D721Med (cell line): Measurements from ENCODE around the gene ABCC6.

Experiments used
- DNase-seq: peaks from one replicate; pipeline ENCODE4 v3.0.0; 2011; ENCODE audit warnings: low spot score; ENCODE audit not compliant: insufficient read length
- FAIRE-seq: peaks from 2 replicates; lab custom pipeline; 2011; peaks lifted over from hg19 to GRCh38; lab: Jason Lieb, UNC
- CTCF ChIP-seq: IDR thresholded peaks from 2 replicates; pipeline ENCODE4 v1.5.1; 2012; ENCODE audit warnings: mild to moderate bottlenecking, control low read depth; ENCODE audit not compliant: insufficient read depth; ENCODE audit errors: missing control alignments

Gene ABCC6

GRCh38 chr16:16137110-16137509 lies 86.2 kb downstream of the ABCC6 start:
- no peak for DNase-seq

DNA sequence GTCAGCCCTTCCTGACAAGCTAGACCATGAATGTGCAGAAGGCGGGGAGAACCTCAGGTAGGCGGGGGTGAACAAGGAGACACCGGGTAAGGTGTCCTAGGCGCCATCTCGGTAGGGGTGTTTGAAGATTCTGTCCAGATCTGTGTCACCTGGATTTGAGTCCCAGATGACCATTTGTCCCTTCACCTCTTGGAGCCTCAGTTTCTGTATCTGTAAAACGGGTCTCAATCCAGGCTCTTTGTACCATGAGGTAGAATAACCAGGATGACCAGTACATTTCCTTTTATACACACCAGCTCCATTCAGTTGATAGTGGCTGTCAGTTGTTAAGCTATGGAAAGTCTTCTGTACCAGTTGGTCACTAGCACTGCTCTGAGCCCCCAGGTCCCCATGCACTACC lies 86.7 kb downstream of the ABCC6 start:
- no peak for FAIRE-seq
- no peak for TF ChIP-seq CTCF
- DNase-seq, result no peak

More at GRCh38 chr16:16137110-16137509, 86.2 kb downstream of the ABCC6 start:
- no peak for TF ChIP-seq CTCF
- FAIRE-seq, result no peak

DNA sequence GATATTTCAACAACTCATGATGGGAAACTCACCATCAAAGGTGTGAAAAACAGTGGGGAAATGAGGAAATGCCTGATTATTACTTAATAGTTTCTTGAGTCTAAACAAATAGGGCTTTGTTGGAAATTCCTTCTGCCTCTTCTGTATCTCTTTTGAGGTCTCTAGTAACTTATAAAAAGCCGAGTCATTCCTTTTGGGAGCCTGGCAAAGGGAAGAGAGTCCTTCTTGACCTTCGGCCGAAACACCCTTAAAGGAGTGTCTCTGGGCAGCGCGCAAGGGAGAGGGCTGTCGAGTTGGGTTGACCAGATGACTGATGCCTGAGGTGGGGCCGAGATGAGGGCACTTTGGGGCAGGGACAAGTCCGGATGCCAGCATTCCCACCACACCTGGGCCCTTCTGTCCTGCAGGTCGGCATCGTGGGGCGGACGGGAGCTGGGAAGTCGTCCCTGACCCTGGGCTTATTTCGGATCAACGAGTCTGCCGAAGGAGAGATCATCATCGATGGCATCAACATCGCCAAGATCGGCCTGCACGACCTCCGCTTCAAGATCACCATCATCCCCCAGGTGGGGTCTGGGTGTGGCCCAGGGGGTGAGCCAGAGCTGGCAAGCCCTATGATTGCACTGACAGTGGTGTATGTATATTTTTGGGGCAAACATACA lies 89.2 kb downstream of the ABCC6 start:
- TF ChIP-seq CTCF, result no peak
- no peak for DNase-seq
- FAIRE-seq, result no peak

DNA sequence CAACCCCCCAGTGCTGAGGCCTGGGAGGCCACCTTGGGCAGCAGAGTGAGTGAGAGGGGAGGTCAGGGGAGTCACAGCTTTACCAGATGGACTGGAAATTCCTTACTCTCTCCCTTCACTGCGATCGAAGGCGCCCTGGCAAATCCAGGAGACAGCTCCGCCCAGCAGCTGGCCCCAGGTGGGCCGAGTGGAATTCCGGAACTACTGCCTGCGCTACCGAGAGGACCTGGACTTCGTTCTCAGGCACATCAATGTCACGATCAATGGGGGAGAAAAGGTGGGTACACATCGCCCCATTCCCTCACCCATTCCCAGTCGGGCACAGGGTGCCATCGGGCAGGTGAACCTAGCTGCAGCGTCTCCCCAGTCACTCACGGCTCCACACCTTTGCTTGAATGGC lies 91.6 kb downstream of the ABCC6 start:
- TF ChIP-seq CTCF, result no peak
- no peak for DNase-seq
- no peak for FAIRE-seq

- FAIRE-seq, result no peak
- TF ChIP-seq CTCF, result no peak
- no peak for DNase-seq
Measured at GRCh38 chr16:16131204-16131603, 92.1 kb downstream of the ABCC6 start.

DNA sequence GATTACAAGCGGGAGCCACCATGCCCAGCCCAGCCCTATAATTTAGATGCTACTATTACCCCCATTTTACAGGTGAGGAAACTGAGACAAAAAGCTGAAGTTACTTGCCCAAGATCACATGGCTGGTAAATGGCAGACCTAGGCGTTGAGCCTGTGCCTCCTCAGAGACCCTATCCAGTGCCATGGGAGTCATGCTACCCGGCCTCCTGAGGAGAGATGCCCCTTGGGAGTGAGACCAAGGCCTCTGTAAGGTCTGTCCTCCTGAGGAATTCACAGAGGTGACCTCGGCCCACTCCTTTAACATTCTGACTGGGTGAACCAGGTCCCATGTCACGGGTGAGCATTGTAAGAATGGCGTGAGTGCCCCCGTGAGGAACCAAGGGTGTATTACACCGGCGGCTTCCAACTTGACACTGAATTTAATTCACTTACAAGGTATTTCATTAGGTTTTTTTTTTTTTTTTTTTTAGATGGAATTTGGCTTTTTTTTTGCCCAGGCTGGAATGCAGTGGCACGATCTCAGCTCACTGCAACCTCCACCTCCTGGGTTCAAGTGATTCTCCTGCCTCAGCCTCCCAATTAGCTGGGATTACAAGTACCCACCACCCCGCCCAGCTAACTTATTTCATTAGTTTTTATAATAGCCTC lies 95.7 kb downstream of the ABCC6 start:
- DNase-seq (peak; percentile 59), FAIRE-seq (no peak)
- TF ChIP-seq CTCF, result peak; percentile 76

- TF ChIP-seq CTCF, result no peak
- FAIRE-seq, result no peak
- no peak for DNase-seq
Measured at GRCh38 chr16:16126896-16127295, 96.4 kb downstream of the ABCC6 start.
